GM21619 (cell line): Measurements from ENCODE around the gene MYO7B.

ENCODE experiments used
- ATAC-seq: cut with Tn5 transposase; IDR thresholded peaks from one replicate; pipeline ENCODE4 v1.9.1; 2021; ENCODE audit not compliant: unreplicated experiment

Gene MYO7B

DNA sequence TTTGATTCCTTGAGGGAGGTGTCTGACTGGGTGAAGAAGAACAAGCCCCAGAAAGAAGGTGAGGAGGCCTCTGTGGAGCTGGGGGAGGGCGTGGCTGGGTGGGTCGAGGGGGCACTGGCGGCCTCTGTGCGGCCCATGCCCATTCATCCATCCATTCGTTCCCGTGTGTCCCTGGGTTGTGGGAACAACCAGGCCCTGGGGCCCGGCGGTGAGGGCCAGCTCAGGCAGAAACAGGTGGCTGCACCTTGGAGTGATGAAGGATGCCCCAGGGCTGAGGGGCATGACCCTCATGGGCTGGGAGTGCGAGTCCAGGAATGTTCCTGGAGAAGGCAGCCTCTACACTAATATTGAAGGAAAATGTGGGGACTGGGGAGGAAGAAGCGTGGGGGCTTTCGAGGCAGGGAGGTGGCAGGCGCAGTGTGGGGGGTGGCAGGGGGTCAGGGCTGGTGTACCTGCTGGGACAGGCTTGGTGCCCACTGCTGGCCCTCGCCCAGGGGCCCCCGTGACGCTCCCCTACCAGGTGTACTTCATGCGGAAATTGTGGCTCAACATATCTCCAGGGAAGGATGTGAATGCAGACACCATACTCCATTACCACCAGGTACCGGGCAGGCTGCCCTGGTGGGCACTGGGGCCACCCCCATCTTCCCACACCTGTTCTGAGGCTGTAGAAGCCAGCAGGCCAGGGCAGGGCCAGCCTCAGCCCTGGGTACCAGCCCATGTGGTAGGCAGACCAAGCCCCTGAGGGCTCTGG, 99.3 kb downstream of the MYO7B start:
- ATAC-seq: no peak

DNA sequence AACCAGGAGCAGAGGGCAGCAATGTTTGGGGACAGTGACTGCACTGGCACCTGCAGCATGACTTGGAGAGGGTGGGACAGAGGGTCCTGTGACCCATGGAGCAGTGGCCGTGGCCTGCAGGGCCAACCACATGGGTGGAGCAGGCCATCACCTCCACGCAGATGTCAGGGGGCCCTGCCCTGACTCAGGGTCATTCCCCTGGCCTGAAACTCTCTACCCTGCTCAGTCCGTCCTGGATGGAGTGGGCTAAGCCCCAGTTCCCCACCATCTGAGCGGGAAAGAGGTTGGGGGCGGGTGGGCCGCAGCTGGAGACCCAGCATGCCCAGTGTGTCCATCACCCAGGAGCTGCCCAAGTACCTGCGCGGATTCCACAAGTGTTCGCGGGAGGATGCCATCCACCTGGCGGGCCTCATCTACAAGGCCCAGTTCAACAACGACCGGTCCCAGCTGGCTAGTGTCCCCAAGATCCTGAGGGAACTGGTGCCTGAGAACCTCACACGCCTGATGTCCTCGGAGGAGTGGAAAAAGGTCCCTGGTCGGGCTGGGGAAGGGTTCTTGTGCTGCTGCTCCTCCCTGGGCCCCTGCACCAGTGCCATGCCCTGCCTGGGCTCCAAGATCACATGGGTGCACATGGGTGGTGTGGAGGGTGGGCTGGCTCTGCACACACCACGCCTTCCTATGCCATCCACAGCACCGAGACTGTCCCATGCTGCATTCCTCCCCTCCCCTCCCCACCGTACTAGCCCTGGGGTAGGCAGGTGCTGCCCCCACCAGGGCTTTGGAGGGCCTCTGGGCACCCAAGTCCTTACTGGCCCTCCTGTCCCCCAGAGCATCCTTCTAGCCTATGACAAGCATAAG, 100.1 kb downstream of the MYO7B start:
- ATAC-seq: no peak

DNA sequence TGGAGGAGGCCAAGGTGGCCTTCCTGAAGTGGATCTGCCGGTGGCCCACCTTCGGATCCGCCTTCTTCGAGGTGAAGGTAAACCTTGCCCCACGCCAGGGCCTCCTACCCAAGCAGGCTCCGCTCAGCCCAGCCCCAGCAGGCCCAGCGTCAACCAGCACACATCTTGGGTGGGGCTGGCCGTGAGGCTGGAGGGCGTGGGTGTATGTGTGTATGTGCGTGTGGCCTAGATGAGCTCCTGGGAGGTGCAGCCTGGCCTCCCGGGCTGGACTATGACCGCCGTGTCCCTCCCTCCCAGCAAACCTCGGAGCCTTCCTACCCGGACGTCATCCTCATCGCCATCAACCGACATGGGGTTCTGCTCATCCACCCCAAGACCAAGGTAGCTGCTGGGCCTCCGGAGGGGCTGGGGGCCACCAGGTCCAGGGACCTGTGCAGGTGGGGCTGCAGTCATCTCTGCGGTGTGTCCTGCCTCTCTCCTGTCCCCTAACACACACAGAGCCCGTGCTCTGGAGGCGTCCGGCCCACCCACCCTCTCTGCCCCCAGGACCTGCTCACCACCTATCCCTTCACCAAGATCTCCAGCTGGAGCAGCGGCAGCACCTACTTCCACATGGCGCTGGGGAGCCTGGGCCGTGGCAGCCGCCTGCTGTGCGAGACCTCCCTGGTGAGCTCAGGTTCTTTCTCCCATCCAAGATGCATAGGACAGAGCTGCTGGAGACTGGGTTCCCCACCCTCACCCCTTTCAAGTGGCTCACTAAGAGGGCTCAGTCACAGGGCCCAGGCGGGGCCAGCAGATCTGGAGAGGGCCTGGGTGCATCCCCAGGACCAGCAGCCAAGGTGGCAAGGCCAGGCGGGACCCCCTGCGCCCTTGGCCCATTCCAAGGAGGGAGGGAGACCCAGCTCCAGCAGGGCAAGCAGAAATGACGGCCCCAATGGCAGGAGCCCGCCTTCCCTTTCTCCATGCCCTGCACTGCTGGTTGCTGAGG, 101.1 kb downstream of the MYO7B start:
- no peak for ATAC-seq

DNA sequence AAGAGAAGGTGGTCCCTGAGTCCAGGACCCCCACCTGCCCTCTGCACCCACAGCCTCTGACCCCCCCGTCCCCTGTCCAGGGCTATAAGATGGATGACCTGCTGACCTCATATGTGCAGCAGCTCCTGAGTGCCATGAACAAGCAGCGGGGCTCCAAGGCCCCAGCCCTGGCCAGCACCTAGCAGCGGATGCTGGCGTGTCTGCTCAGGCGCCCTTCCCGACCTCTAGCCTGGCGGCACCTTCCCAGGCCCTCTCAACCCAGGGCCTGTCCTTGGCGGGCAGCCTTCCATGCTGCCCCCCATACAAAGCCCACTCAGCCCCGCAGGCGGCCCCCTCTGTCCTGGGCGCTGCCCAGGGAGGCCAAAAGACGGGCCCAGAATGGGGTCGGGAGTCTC, 101.8 kb downstream of the MYO7B start:
- ATAC-seq: no peak

DNA sequence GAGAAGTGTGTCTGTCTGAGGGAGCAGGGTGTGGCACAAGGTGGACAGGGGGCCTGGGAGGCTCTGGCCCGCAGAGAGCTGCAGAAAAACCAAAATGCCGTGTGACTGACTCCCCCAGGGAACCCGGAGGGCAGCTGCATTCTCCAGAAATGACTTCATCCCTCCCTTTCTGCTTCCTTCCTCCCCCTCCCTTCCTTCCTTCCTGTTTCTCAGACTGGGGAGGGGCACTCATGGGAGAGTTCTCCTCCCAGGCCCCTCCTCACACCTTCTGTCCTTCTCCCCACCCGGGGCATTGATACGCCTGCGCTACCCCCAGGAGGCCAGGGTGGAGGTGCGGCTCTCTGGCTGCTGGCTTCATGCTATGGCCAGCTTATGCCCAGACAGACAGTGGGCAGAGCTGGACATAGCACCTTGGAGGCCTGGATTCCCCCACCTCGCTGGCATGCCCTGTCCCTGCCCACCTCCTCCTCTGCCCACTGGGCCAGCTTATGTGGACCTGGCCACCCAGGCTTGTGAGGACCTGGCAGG, 102.3 kb downstream of the MYO7B start:
- ATAC-seq: no peak

DNA sequence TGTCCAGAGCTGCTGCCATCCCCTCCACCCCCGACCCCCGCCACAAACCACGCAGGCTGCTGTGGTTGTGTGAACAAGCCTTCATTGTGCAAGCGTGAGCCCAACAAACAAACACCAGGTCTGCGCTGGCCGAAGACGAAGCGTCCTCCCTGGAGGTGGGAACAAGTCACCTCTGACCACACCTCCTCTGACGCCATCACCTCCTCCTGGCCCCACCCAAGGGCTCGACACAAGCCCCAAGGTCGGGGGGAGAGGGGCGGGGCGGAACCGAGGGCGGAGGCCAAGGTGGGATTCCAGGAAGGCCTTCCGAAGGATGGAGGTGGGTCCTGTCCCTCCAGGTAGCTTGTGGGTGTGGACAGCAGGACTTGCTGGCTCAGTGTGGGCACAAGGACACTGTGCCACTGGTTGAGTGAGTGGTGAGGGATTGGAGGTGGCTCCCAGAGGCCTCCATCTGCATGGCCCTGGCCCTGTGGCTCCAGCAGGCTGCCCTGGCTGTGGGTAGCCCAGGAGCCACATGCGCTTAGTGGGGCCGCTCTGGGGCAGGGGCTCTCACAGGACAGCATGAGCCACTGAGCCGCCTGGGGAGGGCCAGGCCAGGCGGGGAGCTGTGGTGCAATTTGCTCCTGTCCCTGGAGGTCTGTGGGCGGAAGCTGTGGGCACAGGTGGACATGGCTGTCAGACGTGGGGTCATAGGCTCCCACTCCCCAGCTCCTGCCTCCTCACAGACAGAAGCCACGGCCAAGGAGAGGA, 103.1 kb downstream of the MYO7B start:
- no peak for ATAC-seq

DNA sequence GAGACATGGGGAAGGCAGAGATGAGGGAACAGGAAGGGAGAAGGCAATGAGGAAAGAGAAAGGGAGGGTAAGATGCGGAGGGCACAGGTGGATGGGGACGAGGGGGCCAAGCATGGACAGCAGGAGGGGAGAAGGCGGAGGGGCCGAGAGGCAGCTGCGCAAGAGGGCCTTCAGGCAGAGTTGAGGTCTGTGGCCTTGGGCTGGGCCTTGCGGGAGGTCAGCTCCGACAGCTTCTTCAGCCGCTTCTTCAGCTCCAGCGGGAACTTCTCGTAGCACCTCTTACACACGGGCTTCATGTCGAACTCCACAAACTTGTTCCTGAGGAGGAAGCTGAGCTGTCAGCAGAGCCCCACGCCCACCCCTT, 103.6 kb downstream of the MYO7B start:
- no peak for ATAC-seq

DNA sequence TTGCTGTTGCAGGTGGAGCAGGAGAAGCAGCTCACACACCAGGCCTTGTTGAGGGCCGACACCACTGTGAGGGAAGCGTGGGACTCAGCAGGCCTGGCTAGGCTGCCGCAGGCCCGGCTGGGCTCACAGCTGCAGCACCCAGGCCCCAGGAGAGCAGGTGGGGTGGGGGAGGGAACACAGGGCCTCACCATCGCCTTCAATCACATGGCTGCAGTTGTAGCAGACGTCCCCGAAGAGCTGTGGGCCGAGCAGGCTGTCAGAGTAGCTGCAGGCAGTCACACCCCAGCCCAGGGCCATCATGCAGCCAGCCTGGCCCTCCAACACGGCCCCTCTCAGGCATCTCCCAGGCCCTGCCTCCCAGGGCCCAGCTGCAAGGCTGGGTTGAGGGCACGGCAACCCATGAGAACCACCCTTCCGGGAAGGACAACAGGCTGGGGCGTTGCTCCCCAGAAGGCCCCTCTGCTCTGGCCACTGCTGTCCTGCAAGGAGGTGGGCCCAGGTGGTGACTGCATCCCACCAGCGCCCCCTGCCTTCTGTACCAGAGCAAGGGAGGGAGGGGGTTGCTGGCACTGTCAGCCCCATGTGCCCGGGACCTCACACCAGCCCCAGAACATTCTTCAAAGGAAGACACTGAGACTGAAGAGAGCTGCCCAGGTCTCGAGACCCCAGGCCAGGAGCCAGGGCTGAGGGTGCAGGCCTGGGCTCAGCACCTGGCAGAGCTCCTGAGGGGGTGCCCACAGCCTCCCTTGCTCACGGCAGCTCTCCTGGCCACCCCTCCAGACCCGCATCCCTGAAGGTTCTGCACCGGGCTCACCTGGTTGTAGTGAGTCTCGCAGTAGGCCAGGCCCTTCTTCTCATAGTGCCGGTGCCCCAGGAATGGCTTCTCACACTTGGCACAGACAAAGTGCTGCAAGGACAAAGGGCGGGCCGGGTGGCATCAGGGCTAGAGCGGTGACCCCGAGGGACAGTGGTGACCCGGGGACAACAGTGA, 104.9 kb downstream of the MYO7B start:
- ATAC-seq: peak; percentile 63

DNA sequence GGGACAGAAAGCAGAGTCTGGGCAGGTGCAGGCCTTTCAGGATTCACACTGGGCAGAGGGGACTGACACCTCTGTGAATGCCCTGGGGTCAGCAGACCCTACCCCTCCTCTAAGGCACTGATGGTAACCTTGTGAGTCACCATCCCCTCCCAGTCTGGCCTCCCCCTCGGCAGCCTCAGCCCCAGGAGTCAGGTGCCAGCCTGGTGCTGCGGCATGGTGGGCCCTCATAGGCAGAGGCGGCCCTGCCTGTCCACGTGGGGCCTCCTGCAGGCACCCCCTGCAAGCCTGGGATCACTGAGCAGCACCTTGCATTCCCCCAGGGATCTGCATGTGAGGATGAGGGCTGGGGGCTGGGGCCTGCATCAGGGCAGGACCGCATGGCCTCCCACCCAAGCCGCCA, 105.7 kb downstream of the MYO7B start:
- ATAC-seq: no peak

DNA sequence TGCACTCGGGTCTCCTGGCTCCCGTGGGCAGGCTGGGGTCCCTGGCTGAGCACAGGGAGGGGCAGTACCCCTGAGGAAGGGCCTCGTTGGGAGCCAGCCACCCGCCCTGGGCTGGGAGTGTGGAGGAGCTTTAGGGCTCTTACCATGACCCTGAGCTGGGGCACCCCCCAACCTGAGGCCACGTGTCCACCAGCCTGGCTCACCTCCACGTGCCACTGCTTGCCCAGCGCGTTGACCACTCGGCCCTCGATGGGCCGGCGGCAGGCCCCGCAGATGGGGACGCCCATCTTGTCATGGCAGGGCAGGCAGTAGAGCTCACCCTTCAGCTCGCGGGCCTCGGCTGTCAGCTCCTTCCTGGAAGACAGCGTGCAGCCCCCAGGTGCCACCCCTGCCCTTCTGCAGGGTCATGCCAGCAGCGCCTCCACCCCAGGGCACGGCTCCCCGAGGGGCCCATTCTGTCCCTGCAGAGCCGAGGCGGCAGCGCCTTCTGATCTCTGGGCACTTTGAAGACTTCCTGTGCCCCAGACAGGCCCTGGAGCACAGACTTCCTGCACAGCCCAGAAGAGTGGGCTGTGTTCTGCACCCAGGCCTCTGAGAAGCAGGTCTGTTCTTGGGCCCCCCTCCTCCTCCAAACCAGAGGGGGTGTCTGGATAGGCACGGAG, 106.5 kb downstream of the MYO7B start:
- no peak for ATAC-seq

DNA sequence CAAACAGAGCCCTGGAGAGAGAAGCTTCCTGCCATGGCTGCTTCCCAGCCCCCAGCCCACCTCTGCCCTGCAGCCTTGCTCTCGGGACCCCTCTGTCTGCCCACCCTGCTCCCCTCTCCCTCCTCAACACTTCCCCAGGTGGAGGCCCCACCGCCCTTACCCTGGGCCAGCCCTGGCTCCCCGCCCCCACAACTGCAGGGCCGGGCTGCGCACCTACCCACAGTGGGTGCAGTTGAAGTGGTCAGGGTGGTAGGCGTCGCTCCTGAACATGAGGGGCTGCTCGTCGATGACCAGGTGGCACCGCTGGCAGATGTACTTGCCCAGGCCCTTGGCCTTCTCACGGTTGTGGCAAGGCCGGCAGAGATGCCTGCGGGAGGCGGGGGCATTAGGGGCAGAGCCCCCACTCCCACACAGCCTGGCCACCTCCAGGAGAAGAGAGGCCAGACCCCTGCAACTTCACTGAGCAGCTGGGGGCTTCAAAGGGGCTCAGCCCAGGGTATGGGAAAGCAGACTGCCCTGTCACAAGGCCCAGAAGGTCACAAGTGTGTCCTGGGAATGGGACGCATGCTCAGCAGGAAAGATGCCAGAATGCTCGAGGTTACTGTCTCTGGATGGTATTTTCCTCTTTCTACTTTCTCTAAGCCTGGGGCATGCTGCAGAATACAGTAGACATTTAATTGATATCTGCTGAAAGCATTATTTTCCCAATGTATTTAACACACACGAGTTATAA, 107.4 kb downstream of the MYO7B start:
- ATAC-seq: no peak

DNA sequence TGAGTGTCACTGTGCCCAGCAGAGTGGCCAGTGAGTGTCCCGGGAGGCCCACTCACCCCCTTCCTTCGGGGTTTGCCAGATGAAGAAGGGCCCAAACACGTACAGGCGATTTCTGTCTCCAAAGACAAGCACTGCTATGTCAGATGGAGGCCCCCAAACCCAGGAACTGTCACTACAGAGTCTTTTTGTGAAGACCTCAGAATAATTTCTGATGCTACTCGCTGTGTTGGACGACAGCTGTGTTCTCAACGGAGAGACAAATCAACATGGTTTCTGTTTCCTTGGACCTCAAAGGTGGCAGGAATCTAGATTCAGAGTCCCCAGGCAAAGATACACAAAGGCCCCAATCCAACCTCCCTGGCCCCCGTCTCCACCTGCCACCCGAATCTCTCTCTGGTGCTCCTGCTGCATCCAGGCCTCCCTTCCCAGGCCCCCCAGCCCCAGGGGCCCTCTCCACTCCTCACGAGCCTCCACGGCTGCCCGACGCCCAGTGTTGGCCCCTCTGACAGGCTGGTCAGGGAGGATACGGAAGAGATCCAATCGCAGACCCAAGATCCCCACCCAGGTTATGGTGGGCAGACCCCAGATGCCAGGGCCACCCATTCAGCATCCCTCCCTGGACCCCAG, 108.1 kb downstream of the MYO7B start:
- no peak for ATAC-seq

DNA sequence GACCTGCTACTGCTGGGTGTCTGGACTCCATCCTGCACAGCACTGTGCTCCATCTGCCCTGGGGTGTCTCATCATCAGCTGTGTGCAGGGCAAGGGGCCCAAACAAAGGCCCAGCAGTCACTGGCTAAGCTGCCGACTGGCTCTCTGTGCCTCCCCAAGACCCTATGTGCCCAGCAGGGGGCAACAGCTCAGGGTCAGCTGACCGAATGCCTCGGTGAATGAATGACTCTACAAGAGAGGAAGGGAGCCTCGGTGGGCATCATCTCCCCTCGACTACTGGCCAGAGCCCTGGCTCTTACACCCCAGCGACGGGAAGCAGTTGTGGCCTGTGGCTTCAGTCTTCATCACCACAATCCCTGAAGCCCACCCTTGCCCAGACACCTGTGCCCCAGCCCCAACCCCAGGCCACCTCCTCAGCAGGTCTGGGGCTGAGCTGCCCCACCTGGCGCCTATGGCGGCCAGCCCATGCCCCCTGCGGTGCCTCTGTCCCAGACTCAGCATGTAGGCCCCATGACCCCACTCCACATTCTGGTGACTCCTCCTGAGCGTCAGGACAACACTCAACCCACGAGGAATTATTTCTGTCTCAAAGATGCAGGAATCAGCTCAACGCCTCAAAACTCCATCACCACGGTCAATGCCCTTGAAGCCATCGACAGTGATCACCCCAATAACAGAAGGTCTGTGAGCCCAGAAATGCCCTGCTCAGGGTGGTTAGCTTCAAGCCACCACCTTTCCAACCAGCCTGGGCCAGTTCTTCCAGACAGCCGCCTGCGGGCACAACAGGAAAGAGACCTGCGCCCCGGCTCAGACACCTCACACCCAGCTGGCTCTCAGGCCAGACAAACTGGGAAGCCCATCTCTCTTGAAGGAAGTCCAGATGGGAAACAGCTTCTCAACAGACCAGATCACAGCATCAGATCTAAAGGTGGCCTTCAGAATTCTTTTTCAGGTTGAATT, 108.9 kb downstream of the MYO7B start:
- no peak for ATAC-seq

DNA sequence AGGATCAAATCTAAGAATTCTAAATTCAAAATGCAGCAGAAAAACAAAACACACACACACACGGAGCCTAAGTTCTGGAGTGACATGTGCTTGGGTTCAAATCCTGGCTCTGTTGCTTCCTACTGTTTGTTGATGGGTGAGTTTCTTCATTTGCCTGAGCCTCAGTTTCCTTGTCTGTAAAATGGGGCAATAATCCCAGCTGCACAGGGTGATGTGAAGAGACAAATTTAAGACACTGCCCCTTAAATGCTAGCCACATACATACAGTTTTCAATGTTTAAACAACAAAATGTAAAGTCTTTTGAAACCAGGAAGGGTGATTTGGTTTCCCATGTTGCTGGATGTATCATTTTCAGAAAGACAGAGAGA, 109.5 kb downstream of the MYO7B start:
- ATAC-seq: no peak

DNA sequence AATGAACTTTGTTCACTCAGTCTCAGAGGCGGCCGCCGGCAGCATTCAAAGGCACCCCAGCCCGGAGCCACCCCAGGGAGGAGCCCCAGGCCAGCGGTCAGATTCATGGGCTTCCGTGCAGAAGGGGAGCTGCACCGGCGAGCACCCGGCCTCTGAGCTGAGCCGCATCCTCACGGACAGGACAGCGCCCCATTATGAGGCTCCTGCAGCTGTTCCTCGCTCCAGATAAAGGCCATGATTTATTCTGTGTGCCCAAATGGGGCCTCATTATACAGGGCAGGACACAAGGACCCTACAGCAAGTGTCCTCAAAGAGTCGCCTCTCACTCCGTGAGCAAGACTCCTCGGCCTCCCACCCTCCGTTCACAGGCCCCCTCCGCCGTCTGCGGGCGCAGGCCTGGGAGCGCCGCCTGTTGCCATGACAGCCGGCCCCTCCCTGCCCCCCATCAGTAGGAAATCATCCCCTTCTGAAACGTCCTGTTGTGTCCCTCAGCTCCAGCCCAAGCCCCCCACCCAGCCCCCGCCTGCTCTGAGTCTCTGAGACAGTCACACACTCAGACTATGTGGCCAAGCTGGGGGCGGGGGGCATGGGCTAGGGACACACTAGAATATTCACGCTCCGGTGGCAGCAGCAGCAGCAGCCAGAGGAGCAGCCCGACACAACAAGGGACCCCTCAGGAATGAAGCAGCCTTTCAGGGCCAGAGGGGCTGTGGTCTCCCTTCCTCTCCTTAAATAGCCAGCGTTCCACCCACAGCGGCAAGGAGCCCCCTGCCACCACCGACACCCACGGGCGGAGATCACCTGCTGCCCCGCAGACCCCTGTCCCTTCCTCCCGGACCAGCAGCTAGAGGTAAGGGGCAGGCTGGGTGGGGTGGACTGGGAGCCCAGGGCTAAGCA, 110.2 kb downstream of the MYO7B start, which contains the start of gene GPR17:
Gene GPR17, plus strand, starts transcription at position 759 of the 897 bp plus-strand sequence. CDS start 4,583 bp downstream, outside the sequence.
- no peak for ATAC-seq
